Measurements from ENCODE around the gene AFF3. TPM values are rescaled to one million over a fixed set of nuclear protein-coding genes. Genes with fewer than 3 reads are reported as not detected.

The AFF3 gene
- total RNA-seq, 1 donor from 2014 or later: 7.3 TPM

DNA sequence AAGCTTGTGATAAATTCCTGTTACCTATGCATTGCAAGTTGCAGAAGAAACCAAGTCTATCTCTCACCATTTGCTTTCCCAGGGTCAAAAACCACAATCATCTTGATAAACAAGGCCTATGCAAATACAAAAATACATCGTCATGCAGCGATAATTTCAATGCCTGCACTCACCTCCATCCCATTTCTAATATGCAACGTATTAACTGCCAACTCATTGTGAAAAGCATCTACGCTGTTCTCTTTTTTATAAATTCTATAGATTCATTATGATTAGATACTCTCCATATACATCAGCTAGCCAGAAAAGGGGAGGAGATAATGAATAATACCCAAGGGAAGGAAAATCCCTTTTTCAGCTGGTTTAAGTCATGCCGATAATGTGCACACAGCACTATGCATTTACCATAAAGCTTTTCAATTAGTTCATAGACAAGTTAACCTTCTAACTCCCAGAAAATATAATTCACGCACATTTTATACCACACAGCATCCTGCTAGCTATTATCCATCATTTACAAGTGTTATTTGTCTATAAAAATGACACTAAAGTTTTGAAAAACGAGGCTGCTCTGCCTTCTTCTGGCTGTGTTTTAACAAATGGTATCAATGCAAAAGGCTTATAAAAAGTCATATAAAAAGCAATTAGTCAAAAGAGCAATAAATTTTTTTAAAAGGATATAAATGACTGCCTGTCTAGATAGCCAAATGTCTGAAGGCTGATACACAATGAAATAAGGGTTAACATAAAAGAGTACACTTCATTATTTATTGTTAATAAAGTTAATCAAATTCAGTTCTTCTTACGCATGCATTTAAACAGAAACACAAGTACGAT lies 77.6 kb downstream of the AFF3 start:
- peaks cover 7% of the 10 kb centered on the region for H3K9me3 Mint-ChIP-seq (ENCODE audit: low read depth)
- peaks cover 28% of the 10 kb centered on the region for H3K4me1 Mint-ChIP-seq (ENCODE audit: low read depth)
- peaks cover 2% of the 10 kb centered on the region for H3K36me3 Mint-ChIP-seq (ENCODE audit: insufficient read depth)
- no peak overlapping the region for H3K4me3 Mint-ChIP-seq (ENCODE audit: low read depth)
- no peak overlapping the region for H3K27ac Mint-ChIP-seq
- peaks cover 4% of the 10 kb centered on the region for H3K27me3 Mint-ChIP-seq
- DNase-seq (ENCODE audit: low spot score, unreplicated experiment): no peak
- TF ChIP-seq, protein P1, sequence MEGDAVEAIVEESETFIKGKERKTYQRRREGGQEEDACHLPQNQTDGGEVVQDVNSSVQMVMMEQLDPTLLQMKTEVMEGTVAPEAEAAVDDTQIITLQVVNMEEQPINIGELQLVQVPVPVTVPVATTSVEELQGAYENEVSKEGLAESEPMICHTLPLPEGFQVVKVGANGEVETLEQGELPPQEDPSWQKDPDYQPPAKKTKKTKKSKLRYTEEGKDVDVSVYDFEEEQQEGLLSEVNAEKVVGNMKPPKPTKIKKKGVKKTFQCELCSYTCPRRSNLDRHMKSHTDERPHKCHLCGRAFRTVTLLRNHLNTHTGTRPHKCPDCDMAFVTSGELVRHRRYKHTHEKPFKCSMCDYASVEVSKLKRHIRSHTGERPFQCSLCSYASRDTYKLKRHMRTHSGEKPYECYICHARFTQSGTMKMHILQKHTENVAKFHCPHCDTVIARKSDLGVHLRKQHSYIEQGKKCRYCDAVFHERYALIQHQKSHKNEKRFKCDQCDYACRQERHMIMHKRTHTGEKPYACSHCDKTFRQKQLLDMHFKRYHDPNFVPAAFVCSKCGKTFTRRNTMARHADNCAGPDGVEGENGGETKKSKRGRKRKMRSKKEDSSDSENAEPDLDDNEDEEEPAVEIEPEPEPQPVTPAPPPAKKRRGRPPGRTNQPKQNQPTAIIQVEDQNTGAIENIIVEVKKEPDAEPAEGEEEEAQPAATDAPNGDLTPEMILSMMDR (IDR thresholded peaks at IDR 0.05; ENCODE audit: unreplicated experiment): no peak

GRCh38 chr2:100064165-100064564 lies 78.2 kb downstream of the AFF3 start:
- H3K27me3 Mint-ChIP-seq: peaks cover 2% of the 10 kb centered on the region
- H3K36me3 Mint-ChIP-seq (ENCODE audit: insufficient read depth): peaks cover 2% of the 10 kb centered on the region
- H3K27ac Mint-ChIP-seq: no peak overlapping the region
- peaks cover 7% of the 10 kb centered on the region for H3K9me3 Mint-ChIP-seq (ENCODE audit: low read depth)
- no peak for DNase-seq (ENCODE audit: low spot score, unreplicated experiment)
- TF ChIP-seq, protein P1 (IDR thresholded peaks at IDR 0.05; ENCODE audit: unreplicated experiment): no peak
- H3K4me1 Mint-ChIP-seq (ENCODE audit: low read depth): peaks cover 24% of the 10 kb centered on the region
- no peak overlapping the region for H3K4me3 Mint-ChIP-seq (ENCODE audit: low read depth)

DNA sequence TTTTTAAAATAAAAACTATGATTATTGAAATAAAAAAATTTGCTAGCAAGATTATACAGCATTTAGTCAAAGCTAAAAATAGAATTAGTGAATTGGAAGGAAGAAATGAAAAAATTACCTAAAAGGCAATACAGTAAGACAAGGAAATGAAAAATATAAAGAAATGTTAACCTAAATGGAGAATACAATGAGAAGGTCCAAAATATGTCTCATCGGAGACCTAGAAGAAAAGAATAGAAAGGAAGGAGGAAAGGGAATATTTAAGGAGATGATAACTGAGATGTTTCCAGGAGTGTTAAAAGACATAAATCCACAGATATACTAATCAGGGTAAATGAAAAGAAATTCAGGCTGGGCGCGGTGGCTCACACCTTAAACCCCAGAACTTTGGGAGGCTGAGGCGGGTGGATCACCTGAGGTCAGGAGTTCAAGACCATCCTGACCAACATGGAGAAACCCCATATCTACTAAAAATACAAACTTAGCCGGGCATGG lies 78.9 kb downstream of the AFF3 start:
- Mint-ChIP-seq H3K9me3 (ENCODE audit: low read depth) (peaks cover 7% of the 10 kb centered on the region), H3K4me1 (ENCODE audit: low read depth) (peaks cover 23% of the 10 kb centered on the region), H3K27ac (no peak overlapping the region), H3K27me3 (peaks cover 2% of the 10 kb centered on the region), H3K4me3 (ENCODE audit: low read depth) (no peak overlapping the region), H3K36me3 (ENCODE audit: insufficient read depth) (peaks cover 2% of the 10 kb centered on the region)
- no peak for DNase-seq (ENCODE audit: low spot score, unreplicated experiment)
- TF ChIP-seq, protein P1 (IDR thresholded peaks at IDR 0.05; ENCODE audit: unreplicated experiment): no peak

GRCh38 chr2:100062336-100062735 lies 80.1 kb downstream of the AFF3 start:
- no peak overlapping the region for H3K27ac Mint-ChIP-seq

GRCh38 chr2:100060875-100061274 lies 81.5 kb downstream of the AFF3 start:
- H3K9me3 Mint-ChIP-seq (ENCODE audit: low read depth): peaks cover 7% of the 10 kb centered on the region
- H3K4me3 Mint-ChIP-seq (ENCODE audit: low read depth): no peak overlapping the region
- no peak for DNase-seq (ENCODE audit: low spot score, unreplicated experiment)
- peaks cover 2% of the 10 kb centered on the region for H3K4me1 Mint-ChIP-seq (ENCODE audit: low read depth)
- peaks cover 2% of the 10 kb centered on the region for H3K36me3 Mint-ChIP-seq (ENCODE audit: insufficient read depth)
- peaks cover 6% of the 10 kb centered on the region for H3K27me3 Mint-ChIP-seq
- TF ChIP-seq, protein P1 (IDR thresholded peaks at IDR 0.05; ENCODE audit: unreplicated experiment): no peak
- no peak overlapping the region for H3K27ac Mint-ChIP-seq

More at GRCh38 chr2:100062336-100062735, 80.1 kb downstream of the AFF3 start:
- peaks cover 7% of the 10 kb centered on the region for H3K9me3 Mint-ChIP-seq (ENCODE audit: low read depth)
- TF ChIP-seq, protein P1 (IDR thresholded peaks at IDR 0.05; ENCODE audit: unreplicated experiment): no peak
- peaks cover 11% of the 10 kb centered on the region for H3K4me1 Mint-ChIP-seq (ENCODE audit: low read depth)
- peaks cover 8% of the 10 kb centered on the region for H3K27me3 Mint-ChIP-seq
- no peak for DNase-seq (ENCODE audit: low spot score, unreplicated experiment)
- no peak overlapping the region for H3K4me3 Mint-ChIP-seq (ENCODE audit: low read depth)
- H3K36me3 Mint-ChIP-seq (ENCODE audit: insufficient read depth): peaks cover 2% of the 10 kb centered on the region

All from progenitor cell of endocrine pancreas (in vitro differentiated cells).